CD1c-positive myeloid dendritic cell (primary cell): ENCODE results near the gene PDGFA.

ENCODE experiments used
- DNase-seq: peaks from one replicate; pipeline ENCODE4 v3.0.0-alpha.2; 2016; ENCODE audit errors: extremely low spot score

PDGFA gene

DNA sequence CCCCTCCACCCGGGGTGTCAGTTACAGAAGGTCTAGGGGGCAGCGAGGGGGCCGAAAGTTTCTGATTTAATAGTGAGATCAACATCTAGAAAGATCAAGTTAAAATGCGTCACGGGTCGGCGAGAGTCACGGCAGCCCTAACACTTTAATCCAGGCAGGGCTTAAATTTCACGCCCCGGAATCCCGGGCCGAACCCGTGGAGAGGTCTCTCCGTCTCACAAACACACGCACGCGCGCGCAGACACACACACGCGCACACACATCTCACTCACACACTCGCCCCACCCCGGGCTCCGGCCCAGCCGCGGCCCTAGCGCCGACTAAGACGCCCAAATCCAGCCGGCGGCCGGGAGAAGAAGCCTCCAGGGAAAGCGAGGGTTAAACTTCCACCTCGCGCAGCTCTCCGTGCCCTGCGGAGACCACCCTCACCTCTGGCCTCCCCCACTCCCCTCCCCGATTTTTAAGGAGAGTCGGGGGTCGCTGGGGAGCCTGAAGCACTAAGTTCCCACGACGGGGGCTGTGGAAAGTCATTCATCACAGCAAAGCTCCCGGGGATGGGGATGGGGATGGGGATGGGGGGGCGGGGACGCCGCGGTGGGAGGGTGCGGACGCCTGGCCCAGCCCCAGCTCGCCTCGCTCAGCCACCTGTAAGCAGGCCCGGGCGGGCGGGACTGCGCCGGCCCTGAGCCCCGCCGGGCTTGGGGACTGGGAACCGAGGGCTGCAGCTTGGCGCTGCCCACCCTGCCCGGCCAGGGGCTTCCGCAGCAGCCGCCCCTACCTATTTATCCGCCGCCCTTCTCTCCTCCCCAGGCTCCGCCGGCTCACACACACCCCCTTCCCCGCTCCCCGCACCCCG is 1.6 kb downstream of the PDGFA start:
- peak; percentile 36 for DNase-seq

DNA sequence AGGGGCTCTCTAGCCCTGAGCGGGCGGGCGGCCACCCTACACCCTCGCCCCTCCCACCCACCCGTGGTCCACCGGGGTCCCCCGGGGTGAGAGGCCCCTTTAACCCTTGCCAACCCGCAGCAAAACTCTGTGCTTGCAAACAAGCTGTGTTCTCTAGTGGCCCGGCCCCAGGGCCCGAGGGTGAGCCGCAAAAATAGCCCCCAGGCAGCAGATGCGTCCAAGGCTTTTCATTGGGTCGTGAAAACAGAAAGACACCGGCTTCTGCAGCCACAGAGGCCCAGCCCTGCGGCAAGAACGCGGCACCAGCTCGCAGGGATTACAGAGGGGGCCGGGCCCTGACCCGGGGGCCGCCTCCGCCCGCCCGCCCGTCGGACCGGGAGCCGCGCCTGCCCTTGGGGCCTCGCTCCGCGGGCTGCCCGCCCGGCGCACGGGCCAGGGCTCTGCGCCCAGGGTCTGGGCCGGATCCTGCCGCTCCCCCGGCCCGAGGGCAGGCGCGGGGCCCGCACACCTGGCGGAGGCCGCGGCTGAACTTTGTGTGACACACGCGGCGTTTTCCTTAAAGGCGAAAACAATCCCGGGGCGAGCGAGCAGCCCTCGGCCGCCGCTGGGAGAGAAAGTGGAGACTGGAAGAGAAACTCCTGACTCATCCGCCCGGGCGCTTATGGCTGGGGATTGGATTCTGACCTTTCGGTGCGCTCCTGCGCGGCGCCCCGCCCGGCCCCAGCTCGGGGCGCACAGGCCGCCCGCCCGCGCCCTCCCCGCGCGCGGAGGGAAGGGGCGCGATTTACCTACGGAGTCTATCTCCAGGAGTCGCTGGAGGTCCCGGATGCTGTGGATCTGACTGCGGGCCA is 2.8 kb downstream of the PDGFA start:
- DNase-seq = peak; percentile 73

DNA sequence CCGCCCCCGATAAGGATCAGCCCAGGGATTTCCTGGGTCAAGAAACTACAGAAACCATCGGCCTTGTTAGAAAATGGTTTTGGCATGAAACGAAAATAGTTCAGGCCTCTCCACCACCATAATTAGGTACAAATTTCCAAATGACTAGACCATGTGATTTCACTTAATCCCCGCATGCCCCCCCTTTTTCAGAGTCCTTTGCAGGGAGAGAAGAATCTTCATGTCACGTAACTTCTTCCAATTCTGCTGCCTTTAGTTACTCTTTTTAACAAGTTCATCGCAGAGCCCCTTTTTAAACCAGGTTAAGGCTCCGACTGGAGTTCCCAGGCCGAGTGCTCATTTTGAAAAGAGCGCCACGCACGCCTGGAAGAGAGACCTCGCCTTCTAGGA is 3.4 kb downstream of the PDGFA start:
- DNase-seq = no peak

DNA sequence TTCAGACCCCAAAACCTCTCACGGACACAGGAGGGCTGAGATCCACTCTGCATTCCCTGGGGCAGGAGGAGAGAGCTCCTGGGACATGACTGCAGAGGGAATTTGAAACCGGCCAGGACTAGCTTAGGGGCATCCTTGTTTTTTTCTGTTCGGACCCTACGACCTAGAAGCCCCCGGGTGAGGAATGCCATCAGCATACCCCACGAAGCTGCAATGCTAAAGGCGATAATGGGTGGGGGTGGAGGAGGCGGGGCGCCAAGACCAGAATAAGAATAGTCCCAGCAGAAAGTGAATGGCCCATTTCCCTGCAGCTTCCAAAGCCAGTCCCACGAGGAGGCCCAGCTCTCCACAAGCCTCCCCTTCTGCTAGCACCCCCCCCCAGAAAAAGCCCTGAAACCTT is 4.0 kb downstream of the PDGFA start:
- no peak for DNase-seq

GRCh38 chr7:514651-515598 is 4.7 kb downstream of the PDGFA start:
- DNase-seq = no peak

- no peak for DNase-seq
These were observed 5.4 kb downstream of the PDGFA start for GRCh38 chr7:514242-514641.

GRCh38 chr7:513521-514166 is 6.0 kb downstream of the PDGFA start:
- no peak for DNase-seq

- DNase-seq = no peak
These were observed 6.9 kb downstream of the PDGFA start for GRCh38 chr7:512541-513311.

DNA sequence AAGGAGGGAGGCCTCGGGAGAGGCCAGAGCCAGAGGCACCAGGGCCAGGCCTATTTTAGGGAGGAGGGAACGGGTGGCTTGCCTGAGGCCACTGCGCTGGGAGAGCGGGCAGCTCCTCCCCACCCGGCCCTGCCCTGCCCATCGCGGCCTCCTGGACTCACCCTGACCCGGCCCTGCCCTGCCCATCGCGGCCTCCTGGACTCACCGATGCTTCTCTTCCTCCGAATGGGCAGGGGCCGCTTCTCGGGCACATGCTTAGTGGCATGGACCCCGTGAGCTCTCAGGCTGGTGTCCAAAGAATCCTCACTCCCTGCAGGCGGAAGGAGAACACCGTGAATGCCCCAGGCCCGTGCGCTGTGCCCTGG is 7.5 kb downstream of the PDGFA start:
- no peak for DNase-seq

- no peak for DNase-seq
These were observed 8.0 kb downstream of the PDGFA start for GRCh38 chr7:511476-512145.

GRCh38 chr7:510782-511281 is 8.8 kb downstream of the PDGFA start:
- no peak for DNase-seq

- no peak for DNase-seq
These were observed 9.5 kb downstream of the PDGFA start for GRCh38 chr7:510131-510481.

GRCh38 chr7:509426-510130 is 10.1 kb downstream of the PDGFA start:
- DNase-seq = no peak

DNA sequence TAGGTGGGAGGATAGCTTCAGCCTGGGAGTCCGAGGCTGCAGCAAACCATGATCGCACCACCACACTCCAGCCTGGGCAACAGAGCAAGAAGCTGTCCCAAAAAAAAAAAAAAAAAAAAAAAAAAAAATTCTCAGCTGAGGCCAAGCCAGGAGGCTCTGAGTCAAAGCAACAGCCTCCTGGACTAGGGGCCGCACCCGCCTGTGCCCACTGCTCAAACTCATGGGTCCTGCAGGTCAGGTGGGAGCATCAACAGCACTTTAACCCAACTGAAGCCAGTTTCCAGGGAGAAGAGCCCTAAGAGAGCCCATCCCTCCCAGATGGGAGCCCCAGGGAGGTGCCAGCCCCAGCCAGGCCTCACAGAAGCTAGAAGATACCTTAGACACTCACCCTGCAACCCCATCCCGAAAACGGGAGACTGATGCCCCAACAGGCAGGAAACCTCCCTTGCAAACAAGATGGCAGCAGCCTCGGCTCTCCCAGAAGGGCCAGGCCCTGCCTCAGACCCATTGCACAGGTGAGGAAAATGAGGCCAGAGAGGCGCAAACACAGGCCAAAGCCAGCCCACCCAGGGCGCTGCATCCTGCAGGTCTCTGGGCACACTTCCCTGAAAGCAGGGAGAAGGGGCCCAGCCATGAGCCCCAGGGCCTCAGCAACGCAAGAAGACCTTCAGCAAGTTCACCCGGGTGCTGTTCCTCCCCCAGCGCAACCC is 11.0 kb downstream of the PDGFA start:
- DNase-seq = no peak

GRCh38 chr7:507623-508300 is 11.9 kb downstream of the PDGFA start:
- DNase-seq = no peak

DNA sequence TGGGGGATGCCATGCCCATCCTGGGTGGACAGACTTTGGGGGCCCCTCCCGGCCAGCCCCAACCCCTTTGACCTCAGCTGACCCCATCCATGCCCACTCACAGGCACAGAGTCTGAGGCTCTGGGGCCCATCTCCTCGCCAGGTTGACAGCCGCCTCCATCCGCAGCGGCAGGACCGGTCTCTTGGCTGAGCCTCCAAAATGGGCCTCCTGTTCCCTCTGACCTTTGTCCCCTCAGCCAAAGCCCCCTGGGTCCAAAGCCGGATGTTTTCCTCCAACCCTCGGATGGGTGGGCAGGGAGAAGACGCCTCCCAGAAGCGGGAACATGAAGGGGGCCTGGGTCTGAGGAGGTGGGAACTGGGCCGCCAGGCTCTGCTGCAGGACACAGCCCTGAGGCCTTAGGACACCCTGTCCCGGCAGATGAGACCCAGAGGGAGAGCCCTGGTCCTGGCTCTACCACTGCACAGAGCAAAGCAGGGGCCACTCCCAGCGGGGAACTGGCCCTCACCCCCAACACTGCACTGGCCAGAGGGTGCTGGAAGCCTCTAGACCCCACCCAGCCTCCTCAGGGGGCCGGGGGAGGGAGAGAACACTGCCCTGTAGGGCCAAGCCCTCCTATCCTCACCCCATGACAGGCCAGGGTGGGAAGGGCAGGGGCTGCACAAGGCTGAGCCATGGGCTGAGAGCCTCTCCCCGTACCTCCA is 12.6 kb downstream of the PDGFA start:
- no peak for DNase-seq

DNA sequence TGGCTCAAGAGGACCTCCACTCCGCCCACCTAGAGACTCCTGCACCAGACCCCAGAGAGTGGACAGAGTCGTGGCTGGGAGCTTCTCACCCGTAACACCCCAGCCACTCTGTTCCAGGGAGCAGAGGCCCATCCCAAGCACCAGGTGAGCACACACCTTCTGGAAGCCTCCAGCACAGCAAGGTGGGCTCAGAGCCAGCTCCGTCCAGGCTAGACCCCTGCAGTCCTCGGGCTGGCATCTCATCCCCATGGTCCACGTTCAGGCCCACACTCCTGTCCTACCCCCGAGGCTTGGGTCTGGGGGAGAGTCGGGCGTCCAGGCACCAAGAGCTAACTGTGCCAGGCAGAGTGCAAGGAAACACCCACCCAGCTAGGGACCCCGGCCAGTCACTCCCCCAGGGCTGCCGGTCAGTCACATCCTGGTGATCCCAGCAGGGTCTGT is 13.2 kb downstream of the PDGFA start:
- DNase-seq = no peak
